Liver (tissue), 9 donors: Measurements from ENCODE around the gene STAT3. TPM values are rescaled to one million over a fixed set of nuclear protein-coding genes. Genes with fewer than 3 reads are reported as not detected.

Experiments
- DNase-seq: peaks from one replicate; pipeline ENCODE4 v3.0.0-alpha.2; 2017; ENCODE audit warnings: low spot score
- H3K27ac ChIP-seq, 2 donors: one replicate each; pipeline ENCODE4 v1.7.0; 2013; ENCODE audit warnings: inconsistent platforms in 2 of 2, low read length in 2 of 2, control low read depth in 1 of 2, low read depth in 1 of 2, mild to moderate bottlenecking in 1 of 2
- H3K27me3 ChIP-seq, 4 donors: one replicate each; pipeline versions ENCODE4 v1.6.1 to v1.7.0; 2013; ENCODE audit warnings: low read length in 3 of 4, inconsistent platforms in 1 of 4, mild to moderate bottlenecking in 1 of 4, moderate library complexity in 1 of 4; ENCODE audit not compliant: control insufficient read depth in 4 of 4, insufficient read depth in 4 of 4
- H3K36me3 ChIP-seq, 4 donors: one replicate each; pipeline versions ENCODE4 v1.6.1 to v1.7.0; 2013; ENCODE audit warnings: low read length in 3 of 4, mild to moderate bottlenecking in 3 of 4, low read depth in 1 of 4, moderate library complexity in 1 of 4; ENCODE audit not compliant: control insufficient read depth in 4 of 4, insufficient read depth in 3 of 4
- H3K4me1 ChIP-seq, 4 donors: one replicate each; pipeline versions ENCODE4 v1.6.1 to v1.7.0; 2013; ENCODE audit warnings: low read length in 3 of 4, mild to moderate bottlenecking in 3 of 4, moderate library complexity in 1 of 4; ENCODE audit not compliant: control insufficient read depth in 4 of 4, insufficient read depth in 4 of 4
- H3K4me3 ChIP-seq, 3 donors: one replicate each; pipeline versions ENCODE4 v1.6.1 to v1.7.0; 2013; ENCODE audit warnings: low read length in 3 of 3, control low read depth in 1 of 3, low read depth in 1 of 3, mild to moderate bottlenecking in 1 of 3
- H3K9ac ChIP-seq, 2 donors: one replicate each; pipeline ENCODE4 v1.7.0; 2013; ENCODE audit warnings: low read length in 2 of 2, mild to moderate bottlenecking in 2 of 2, moderate library complexity in 2 of 2, control low read depth in 1 of 2, low read depth in 1 of 2
- H3K9me3 ChIP-seq, 4 donors: one replicate each; pipeline versions ENCODE4 v1.6.1 to v1.7.0; 2013; ENCODE audit warnings: low read length in 3 of 4; ENCODE audit not compliant: control insufficient read depth in 4 of 4
- EGR1 ChIP-seq, 2 donors: IDR thresholded peaks; 2 replicates each; pipeline ENCODE4 v1.6.1; 2016 to 2018; ENCODE audit warnings: antibody characterized with exemption in 2 of 2, low read depth in 2 of 2
- FOXA1 ChIP-seq: IDR thresholded peaks from 2 replicates; pipeline ENCODE4 v1.6.1; 2016; ENCODE audit warnings: antibody characterized with exemption
- FOXA2 ChIP-seq: IDR thresholded peaks from 2 replicates; pipeline ENCODE4 v1.6.1; 2016; ENCODE audit warnings: antibody characterized with exemption
- GABPA ChIP-seq, 2 donors: IDR thresholded peaks in 1 of 2; conservative IDR thresholded peaks in 1 of 2; 2 replicates each; pipeline ENCODE4 v1.6.1; 2016; ENCODE audit warnings: antibody characterized with exemption in 2 of 2, mild to moderate bottlenecking in 1 of 2, moderate library complexity in 1 of 2
- HNF4A ChIP-seq, 2 donors: conservative IDR thresholded peaks; 2 replicates each; pipeline ENCODE4 v1.6.1; 2016; ENCODE audit warnings: antibody characterized with exemption in 2 of 2, mild to moderate bottlenecking in 2 of 2
- HNF4G ChIP-seq: IDR thresholded peaks from 2 replicates; pipeline ENCODE4 v1.6.1; 2016; ENCODE audit warnings: antibody characterized with exemption
- JUND ChIP-seq, 2 donors: IDR thresholded peaks; 2 replicates each; pipeline ENCODE4 v1.6.1; 2016; ENCODE audit warnings: antibody characterized with exemption in 2 of 2
- NR2F2 ChIP-seq: IDR thresholded peaks from 2 replicates; pipeline ENCODE4 v1.6.1; 2016; ENCODE audit warnings: antibody characterized with exemption
- RAD21 ChIP-seq, 2 donors: IDR thresholded peaks; 2 replicates each; pipeline ENCODE4 v1.6.1; 2016; ENCODE audit warnings: antibody characterized with exemption in 2 of 2, mild to moderate bottlenecking in 2 of 2
- RXRA ChIP-seq, 2 donors: IDR thresholded peaks; 2 replicates each; pipeline ENCODE4 v1.6.1; 2017 to 2018; ENCODE audit warnings: antibody characterized with exemption in 2 of 2, mild to moderate bottlenecking in 1 of 2
- SP1 ChIP-seq: IDR thresholded peaks from 2 replicates; pipeline ENCODE4 v1.6.1; 2018; ENCODE audit warnings: antibody characterized with exemption, mild to moderate bottlenecking
- TAF1 ChIP-seq: conservative IDR thresholded peaks from 2 replicates; pipeline ENCODE4 v1.6.1; 2016; ENCODE audit warnings: antibody characterized with exemption, mild to moderate bottlenecking
- YY1 ChIP-seq: IDR thresholded peaks from 2 replicates; pipeline ENCODE4 v1.6.1; 2016; ENCODE audit warnings: antibody characterized with exemption, mild to moderate bottlenecking
- WGBS: extraction: QIAGEN DNeasy Blood & Tissue Kit; methylation state at CpG from one replicate; pipeline ENCODE4 v1.1.7; 2013; 5-methylcytosine and 5-hydroxymethylcytosine counted together
- polyA plus RNA-seq, 2 donors: library from polyadenylated mRNA; stranded (reverse) in 1 of 2; unstranded in 1 of 2; fragments of 200-250 nt in 1 of 2; fragments of >200 nt in 1 of 2; fragmentation: Nextera tagmentation in 1 of 2; extraction: Ambion mirVana in 1 of 2; gene quantifications; one replicate each; pipeline versions ENCODE4 v1.2.1 to v1.2.3, GENCODE V29; 2013 to 2015
- total RNA-seq, 2 donors: library from RNA; depleted of rRNA; stranded (reverse); fragments of >200 nt; gene quantifications; one replicate each; pipeline ENCODE4 v1.2.3, GENCODE V29; 2014
- TF ChIP-seq, protein P1 (sequence below): IDR thresholded peaks from 2 replicates; pipeline ENCODE4 v1.6.1; 2016; ENCODE audit warnings: antibody characterized with exemption
- TF ChIP-seq, protein P2 (sequence below): IDR thresholded peaks from 2 replicates; pipeline ENCODE4 v1.6.1; 2016; ENCODE audit warnings: antibody characterized with exemption
- TF ChIP-seq, protein P3 (sequence below): IDR thresholded peaks from 2 replicates; pipeline ENCODE4 v1.6.1; 2016; ENCODE audit warnings: antibody characterized with exemption
- TF ChIP-seq, protein P4 (sequence below): IDR thresholded peaks from 2 replicates; pipeline ENCODE4 v1.6.1; 2016; ENCODE audit warnings: antibody characterized with exemption, mild to moderate bottlenecking
- TF ChIP-seq, protein P5 (sequence below): fragments of 150-350 bp; IDR thresholded peaks from 2 replicates; pipeline ENCODE4 v1.5.1; 2017; ENCODE audit warnings: improper control_type of control experiment, low read depth, low read length; ENCODE audit not compliant: missing input control
- donor health status: healthy.
- donor health status: healthy.
- donor health status: healthy.
- donor health status: healthy.
- donor health status: healthy.

Gene STAT3
- total and polyA plus RNA-seq, 4 donors = 68.7 to 301 (median 114) TPM

DNA sequence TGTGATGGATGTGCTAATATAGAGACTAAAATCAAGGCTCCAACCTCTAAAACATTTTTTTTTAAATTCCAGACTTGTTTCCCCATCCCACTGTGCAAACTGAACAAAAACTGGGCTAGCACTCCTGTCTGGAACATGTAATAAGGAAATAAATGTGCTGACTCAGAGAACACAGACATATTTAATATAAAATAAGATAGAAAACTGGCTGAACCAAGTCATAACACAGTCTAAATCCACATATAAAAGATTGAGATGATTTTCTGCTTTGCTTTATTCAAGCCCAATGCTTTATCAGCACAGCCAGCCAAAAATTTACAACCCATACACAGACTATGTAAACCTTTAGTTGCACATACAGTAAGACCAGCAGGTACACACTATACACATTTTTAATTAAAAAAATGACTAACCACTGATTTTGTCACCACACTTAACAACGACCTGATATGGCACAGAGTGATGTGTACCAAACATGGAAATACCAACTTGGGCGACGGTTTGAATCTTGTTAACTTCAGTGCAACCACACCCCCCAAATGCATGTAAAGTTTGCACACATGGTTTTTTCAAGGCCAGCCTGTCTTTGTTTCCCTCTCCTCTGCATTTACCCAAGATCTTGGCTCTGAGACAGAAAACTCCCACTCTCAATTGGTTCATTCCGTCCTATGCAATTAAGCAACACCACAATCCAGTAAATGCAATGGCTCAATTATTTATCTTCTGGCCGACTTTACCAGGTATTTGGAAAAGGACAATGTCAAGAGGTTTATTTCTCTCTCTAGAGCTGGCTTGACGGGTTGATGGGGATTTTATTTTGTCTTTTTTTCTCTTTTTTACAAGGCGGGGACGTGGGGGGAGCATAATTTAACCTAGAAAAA is 1.2 kb downstream of the STAT3 start:
- WGBS = under 1% methylated on average over 8 of the region's 8 CpGs
- peaks cover 11 to 32% (median 24%) of the 10 kb centered on the region in 4 donors for H3K4me1 ChIP-seq
- H3K4me3 ChIP-seq = peak overlapping the region; percentile 86 to 99 (median 95)
- no peaks in the 10 kb centered on the region for H3K9me3 ChIP-seq
- no peaks in the 10 kb centered on the region for H3K27me3 ChIP-seq
- TF ChIP-seq JUND (IDR thresholded peaks at IDR 0.05) = peak; percentile 73 to 77
- TF ChIP-seq, protein P1, sequence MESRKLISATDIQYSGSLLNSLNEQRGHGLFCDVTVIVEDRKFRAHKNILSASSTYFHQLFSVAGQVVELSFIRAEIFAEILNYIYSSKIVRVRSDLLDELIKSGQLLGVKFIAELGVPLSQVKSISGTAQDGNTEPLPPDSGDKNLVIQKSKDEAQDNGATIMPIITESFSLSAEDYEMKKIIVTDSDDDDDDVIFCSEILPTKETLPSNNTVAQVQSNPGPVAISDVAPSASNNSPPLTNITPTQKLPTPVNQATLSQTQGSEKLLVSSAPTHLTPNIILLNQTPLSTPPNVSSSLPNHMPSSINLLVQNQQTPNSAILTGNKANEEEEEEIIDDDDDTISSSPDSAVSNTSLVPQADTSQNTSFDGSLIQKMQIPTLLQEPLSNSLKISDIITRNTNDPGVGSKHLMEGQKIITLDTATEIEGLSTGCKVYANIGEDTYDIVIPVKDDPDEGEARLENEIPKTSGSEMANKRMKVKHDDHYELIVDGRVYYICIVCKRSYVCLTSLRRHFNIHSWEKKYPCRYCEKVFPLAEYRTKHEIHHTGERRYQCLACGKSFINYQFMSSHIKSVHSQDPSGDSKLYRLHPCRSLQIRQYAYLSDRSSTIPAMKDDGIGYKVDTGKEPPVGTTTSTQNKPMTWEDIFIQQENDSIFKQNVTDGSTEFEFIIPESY = peak; percentile 94
- TF ChIP-seq RAD21 (IDR thresholded peaks at IDR 0.05) = peak; percentile 39 to 44
- peak; percentile 69 for TF ChIP-seq TAF1
- TF ChIP-seq, protein P2, sequence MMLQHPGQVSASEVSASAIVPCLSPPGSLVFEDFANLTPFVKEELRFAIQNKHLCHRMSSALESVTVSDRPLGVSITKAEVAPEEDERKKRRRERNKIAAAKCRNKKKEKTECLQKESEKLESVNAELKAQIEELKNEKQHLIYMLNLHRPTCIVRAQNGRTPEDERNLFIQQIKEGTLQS = no peak
- TF ChIP-seq EGR1 (IDR thresholded peaks at IDR 0.05; ENCODE audit: low read depth in 2 of 2) = peak; percentile 74 to 87
- TF ChIP-seq RXRA (IDR thresholded peaks at IDR 0.05) = peak; percentile 59 to 79
- TF ChIP-seq, protein P3, sequence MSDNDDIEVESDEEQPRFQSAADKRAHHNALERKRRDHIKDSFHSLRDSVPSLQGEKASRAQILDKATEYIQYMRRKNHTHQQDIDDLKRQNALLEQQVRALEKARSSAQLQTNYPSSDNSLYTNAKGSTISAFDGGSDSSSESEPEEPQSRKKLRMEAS = peak; percentile 92
- no peak for TF ChIP-seq HNF4G
- peak; percentile 68 for TF ChIP-seq YY1
- TF ChIP-seq, protein P4, sequence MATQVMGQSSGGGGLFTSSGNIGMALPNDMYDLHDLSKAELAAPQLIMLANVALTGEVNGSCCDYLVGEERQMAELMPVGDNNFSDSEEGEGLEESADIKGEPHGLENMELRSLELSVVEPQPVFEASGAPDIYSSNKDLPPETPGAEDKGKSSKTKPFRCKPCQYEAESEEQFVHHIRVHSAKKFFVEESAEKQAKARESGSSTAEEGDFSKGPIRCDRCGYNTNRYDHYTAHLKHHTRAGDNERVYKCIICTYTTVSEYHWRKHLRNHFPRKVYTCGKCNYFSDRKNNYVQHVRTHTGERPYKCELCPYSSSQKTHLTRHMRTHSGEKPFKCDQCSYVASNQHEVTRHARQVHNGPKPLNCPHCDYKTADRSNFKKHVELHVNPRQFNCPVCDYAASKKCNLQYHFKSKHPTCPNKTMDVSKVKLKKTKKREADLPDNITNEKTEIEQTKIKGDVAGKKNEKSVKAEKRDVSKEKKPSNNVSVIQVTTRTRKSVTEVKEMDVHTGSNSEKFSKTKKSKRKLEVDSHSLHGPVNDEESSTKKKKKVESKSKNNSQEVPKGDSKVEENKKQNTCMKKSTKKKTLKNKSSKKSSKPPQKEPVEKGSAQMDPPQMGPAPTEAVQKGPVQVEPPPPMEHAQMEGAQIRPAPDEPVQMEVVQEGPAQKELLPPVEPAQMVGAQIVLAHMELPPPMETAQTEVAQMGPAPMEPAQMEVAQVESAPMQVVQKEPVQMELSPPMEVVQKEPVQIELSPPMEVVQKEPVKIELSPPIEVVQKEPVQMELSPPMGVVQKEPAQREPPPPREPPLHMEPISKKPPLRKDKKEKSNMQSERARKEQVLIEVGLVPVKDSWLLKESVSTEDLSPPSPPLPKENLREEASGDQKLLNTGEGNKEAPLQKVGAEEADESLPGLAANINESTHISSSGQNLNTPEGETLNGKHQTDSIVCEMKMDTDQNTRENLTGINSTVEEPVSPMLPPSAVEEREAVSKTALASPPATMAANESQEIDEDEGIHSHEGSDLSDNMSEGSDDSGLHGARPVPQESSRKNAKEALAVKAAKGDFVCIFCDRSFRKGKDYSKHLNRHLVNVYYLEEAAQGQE = peak; percentile 86
- TF ChIP-seq SP1 = peak; percentile 52
- no peak for TF ChIP-seq NR2F2
- peak; percentile 49 to 69 for TF ChIP-seq HNF4A (conservative IDR thresholded peaks at IDR 0.05)
- TF ChIP-seq FOXA1 = peak; percentile 30
- TF ChIP-seq FOXA2 = peak; percentile 51
- TF ChIP-seq GABPA (IDR thresholded peaks at IDR 0.05 in 1 of 2, conservative IDR thresholded peaks at IDR 0.05 in 1 of 2) = peak in 1 of 2 donors; percentile 49
- TF ChIP-seq, protein P5, sequence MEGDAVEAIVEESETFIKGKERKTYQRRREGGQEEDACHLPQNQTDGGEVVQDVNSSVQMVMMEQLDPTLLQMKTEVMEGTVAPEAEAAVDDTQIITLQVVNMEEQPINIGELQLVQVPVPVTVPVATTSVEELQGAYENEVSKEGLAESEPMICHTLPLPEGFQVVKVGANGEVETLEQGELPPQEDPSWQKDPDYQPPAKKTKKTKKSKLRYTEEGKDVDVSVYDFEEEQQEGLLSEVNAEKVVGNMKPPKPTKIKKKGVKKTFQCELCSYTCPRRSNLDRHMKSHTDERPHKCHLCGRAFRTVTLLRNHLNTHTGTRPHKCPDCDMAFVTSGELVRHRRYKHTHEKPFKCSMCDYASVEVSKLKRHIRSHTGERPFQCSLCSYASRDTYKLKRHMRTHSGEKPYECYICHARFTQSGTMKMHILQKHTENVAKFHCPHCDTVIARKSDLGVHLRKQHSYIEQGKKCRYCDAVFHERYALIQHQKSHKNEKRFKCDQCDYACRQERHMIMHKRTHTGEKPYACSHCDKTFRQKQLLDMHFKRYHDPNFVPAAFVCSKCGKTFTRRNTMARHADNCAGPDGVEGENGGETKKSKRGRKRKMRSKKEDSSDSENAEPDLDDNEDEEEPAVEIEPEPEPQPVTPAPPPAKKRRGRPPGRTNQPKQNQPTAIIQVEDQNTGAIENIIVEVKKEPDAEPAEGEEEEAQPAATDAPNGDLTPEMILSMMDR = no peak
- no peak for DNase-seq
- H3K36me3 ChIP-seq = peaks cover 0 to 3% (median 0%) of the 10 kb centered on the region in 4 donors
- H3K9ac ChIP-seq = peak overlapping the region; percentile 97 to 98
- peak overlapping the region; percentile 95 to 99 for H3K27ac ChIP-seq
